Measurements from ENCODE around the gene BPIFA2. TPM values are rescaled to one million over a fixed set of nuclear protein-coding genes. Genes with fewer than 3 reads are reported as not detected.

BPIFA2 gene
- polyA plus RNA-seq, 1 donor from 2014 or later: not detected

DNA sequence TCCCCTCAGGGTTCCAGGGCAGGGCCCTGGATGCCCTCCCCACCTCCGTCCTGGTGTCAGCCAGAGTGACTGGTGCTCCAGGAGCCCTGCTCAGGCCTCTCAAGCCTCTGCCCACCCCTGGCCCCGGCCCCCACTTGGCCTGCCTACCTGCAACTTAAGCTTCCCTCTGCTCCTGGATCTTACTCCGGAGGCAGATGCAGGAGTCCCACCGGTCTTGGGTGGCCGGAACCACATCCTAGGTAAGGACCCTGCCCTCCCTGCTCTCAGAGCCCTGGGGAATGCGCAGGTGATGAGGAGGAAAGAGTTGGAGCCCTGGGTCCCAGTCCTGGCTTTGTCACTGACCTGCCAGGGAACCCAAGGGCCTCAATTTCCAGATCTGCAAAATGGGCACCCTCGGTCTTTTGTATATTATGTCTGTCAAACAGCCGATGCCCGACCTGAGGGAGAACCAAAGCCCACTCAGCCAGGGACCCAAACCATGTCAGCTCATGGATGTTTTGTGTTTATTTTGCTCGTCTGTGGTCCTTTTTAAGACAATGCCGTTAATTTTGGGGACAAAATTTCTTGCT is 34.5 kb upstream of the BPIFA2 start:
- Histone ChIP-seq H3K4me2 (ENCODE audit: low read length) (no peak overlapping the region), H2AFZ (ENCODE audit: low read depth, low read length) (no peak overlapping the region), H3K27ac (ENCODE audit: low read length) (no peak overlapping the region), H3K79me2 (replicated peaks; ENCODE audit: insufficient read depth, low read length) (no peaks in the 10 kb centered on the region), H3K9me3 (ENCODE audit: low read length) (no peaks in the 10 kb centered on the region), H3K9ac (ENCODE audit: low read length) (no peak overlapping the region), H3K27me3 (ENCODE audit: insufficient read depth, low read depth, low read length) (no peaks in the 10 kb centered on the region), H3K4me3 (ENCODE audit: low read length) (no peak overlapping the region), H3K9me2 (ENCODE audit: insufficient read depth, low read length) (no peaks in the 10 kb centered on the region), H3F3A (ENCODE audit: insufficient read depth, low read length, poor library complexity, severe bottlenecking) (no peaks in the 10 kb centered on the region), H4K20me1 (ENCODE audit: insufficient read depth) (no peaks in the 10 kb centered on the region), H3K36me3 (ENCODE audit: insufficient read depth, low read length) (no peaks in the 10 kb centered on the region)
- TF ChIP-seq EZH2 (IDR thresholded peaks at IDR 0.05; ENCODE audit: borderline replicate concordance, insufficient read depth, low read length, poor library complexity, severe bottlenecking): no peak
- TF ChIP-seq RAD21 (conservative IDR thresholded peaks at IDR 0.05): no peak
- no peak for TF ChIP-seq MXI1 (conservative IDR thresholded peaks at IDR 0.05; ENCODE audit: poor library complexity, severe bottlenecking)
- TF ChIP-seq CTCF (IDR thresholded peaks at IDR 0.05; ENCODE audit: poor library complexity, severe bottlenecking): no peak
- TF ChIP-seq, protein P1, sequence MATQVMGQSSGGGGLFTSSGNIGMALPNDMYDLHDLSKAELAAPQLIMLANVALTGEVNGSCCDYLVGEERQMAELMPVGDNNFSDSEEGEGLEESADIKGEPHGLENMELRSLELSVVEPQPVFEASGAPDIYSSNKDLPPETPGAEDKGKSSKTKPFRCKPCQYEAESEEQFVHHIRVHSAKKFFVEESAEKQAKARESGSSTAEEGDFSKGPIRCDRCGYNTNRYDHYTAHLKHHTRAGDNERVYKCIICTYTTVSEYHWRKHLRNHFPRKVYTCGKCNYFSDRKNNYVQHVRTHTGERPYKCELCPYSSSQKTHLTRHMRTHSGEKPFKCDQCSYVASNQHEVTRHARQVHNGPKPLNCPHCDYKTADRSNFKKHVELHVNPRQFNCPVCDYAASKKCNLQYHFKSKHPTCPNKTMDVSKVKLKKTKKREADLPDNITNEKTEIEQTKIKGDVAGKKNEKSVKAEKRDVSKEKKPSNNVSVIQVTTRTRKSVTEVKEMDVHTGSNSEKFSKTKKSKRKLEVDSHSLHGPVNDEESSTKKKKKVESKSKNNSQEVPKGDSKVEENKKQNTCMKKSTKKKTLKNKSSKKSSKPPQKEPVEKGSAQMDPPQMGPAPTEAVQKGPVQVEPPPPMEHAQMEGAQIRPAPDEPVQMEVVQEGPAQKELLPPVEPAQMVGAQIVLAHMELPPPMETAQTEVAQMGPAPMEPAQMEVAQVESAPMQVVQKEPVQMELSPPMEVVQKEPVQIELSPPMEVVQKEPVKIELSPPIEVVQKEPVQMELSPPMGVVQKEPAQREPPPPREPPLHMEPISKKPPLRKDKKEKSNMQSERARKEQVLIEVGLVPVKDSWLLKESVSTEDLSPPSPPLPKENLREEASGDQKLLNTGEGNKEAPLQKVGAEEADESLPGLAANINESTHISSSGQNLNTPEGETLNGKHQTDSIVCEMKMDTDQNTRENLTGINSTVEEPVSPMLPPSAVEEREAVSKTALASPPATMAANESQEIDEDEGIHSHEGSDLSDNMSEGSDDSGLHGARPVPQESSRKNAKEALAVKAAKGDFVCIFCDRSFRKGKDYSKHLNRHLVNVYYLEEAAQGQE (IDR thresholded peaks at IDR 0.05; ENCODE audit: borderline replicate concordance): no peak
- no peak for TF ChIP-seq POLR2AphosphoS5 (IDR thresholded peaks at IDR 0.05)
- no peak for TF ChIP-seq TAF1 (IDR thresholded peaks at IDR 0.05; ENCODE audit: low read depth)
- no peak for TF ChIP-seq EP300 (conservative IDR thresholded peaks at IDR 0.05; ENCODE audit: poor library complexity, severe bottlenecking)

- Histone ChIP-seq H3K9ac (ENCODE audit: low read length) (no peak overlapping the region), H3K9me3 (ENCODE audit: low read length) (no peaks in the 10 kb centered on the region), H3K27ac (ENCODE audit: low read length) (no peak overlapping the region), H3K4me2 (ENCODE audit: low read length) (no peak overlapping the region), H3K4me3 (ENCODE audit: low read length) (no peak overlapping the region), H3K27me3 (ENCODE audit: insufficient read depth, low read depth, low read length) (no peaks in the 10 kb centered on the region), H2AFZ (ENCODE audit: low read depth, low read length) (no peak overlapping the region), H3F3A (ENCODE audit: insufficient read depth, low read length, poor library complexity, severe bottlenecking) (no peaks in the 10 kb centered on the region), H3K9me2 (ENCODE audit: insufficient read depth, low read length) (no peaks in the 10 kb centered on the region), H3K79me2 (replicated peaks; ENCODE audit: insufficient read depth, low read length) (no peaks in the 10 kb centered on the region), H4K20me1 (ENCODE audit: insufficient read depth) (no peaks in the 10 kb centered on the region), H3K36me3 (ENCODE audit: insufficient read depth, low read length) (no peaks in the 10 kb centered on the region)
- TF ChIP-seq, protein P1 (IDR thresholded peaks at IDR 0.05; ENCODE audit: borderline replicate concordance): no peak
- TF ChIP-seq CTCF (IDR thresholded peaks at IDR 0.05; ENCODE audit: poor library complexity, severe bottlenecking): no peak
- no peak for TF ChIP-seq TAF1 (IDR thresholded peaks at IDR 0.05; ENCODE audit: low read depth)
- TF ChIP-seq SMC3 (conservative IDR thresholded peaks at IDR 0.05; ENCODE audit: poor library complexity): no peak
- TF ChIP-seq EZH2 (IDR thresholded peaks at IDR 0.05; ENCODE audit: borderline replicate concordance, insufficient read depth, low read length, poor library complexity, severe bottlenecking): no peak
- TF ChIP-seq MXI1 (conservative IDR thresholded peaks at IDR 0.05; ENCODE audit: poor library complexity, severe bottlenecking): no peak
- TF ChIP-seq POLR2AphosphoS5 (IDR thresholded peaks at IDR 0.05): no peak
- no peak for TF ChIP-seq EP300 (conservative IDR thresholded peaks at IDR 0.05; ENCODE audit: poor library complexity, severe bottlenecking)
- no peak for TF ChIP-seq RAD21 (conservative IDR thresholded peaks at IDR 0.05)
Measured at GRCh38 chr20:33137195-33137594, 30.8 kb upstream of the BPIFA2 start.
